HEK293T (cell line): ENCODE results near the gene C11orf21.

Experiments used
- CTCF ChIA-PET: fragments of 350-600 bp; formaldehyde crosslinking; extraction: SDS; loops from one replicate; lab custom pipeline; 2021; ENCODE audit warnings: antibody characterized with exemption, inconsistent platforms; lab: Yijun Ruan, JAX
- POLR2A ChIA-PET: fragments of 350-600 bp; formaldehyde crosslinking; extraction: SDS; loops from one replicate; lab custom pipeline; 2020; ENCODE audit warnings: antibody characterized with exemption, inconsistent platforms; lab: Yijun Ruan, JAX
- DNase-seq: peaks from one replicate; pipeline ENCODE4 v3.0.0; 2012; ENCODE audit warnings: mixed read lengths; ENCODE audit errors: extremely low spot score
- ARNT ChIP-seq: fragments of 450-650 bp; IDR thresholded peaks from 2 replicates; pipeline ENCODE4 v1.6.1; 2017; ENCODE audit warnings: mild to moderate bottlenecking
- BHLHE40 ChIP-seq: fragments of 450-650 bp; IDR thresholded peaks from 2 replicates; pipeline ENCODE4 v1.6.1; 2016; ENCODE audit warnings: mild to moderate bottlenecking, moderate library complexity, borderline replicate concordance
- CTBP1 ChIP-seq: fragments of 450-650 bp; IDR thresholded peaks from 2 replicates; pipeline ENCODE4 v1.6.1; 2016; ENCODE audit warnings: borderline replicate concordance
- ELF4 ChIP-seq: fragments of 450-650 bp; IDR thresholded peaks from 2 replicates; pipeline ENCODE4 v1.6.1; 2017; ENCODE audit warnings: antibody characterized with exemption
- FOXA1 ChIP-seq: fragments of 450-650 bp; IDR thresholded peaks from 2 replicates; pipeline ENCODE4 v1.6.1; 2016; ENCODE audit warnings: mild to moderate bottlenecking
- FOXK2 ChIP-seq: fragments of 450-650 bp; IDR thresholded peaks from 2 replicates; pipeline ENCODE4 v1.6.1; 2016; ENCODE audit warnings: mild to moderate bottlenecking
- FOXM1 ChIP-seq: fragments of 450-650 bp; IDR thresholded peaks from 2 replicates; pipeline ENCODE4 v1.6.1; 2017; ENCODE audit warnings: mild to moderate bottlenecking, borderline replicate concordance
- HDGF ChIP-seq: fragments of 450-650 bp; IDR thresholded peaks from 2 replicates; pipeline ENCODE4 v1.6.1; 2017; ENCODE audit warnings: antibody characterized with exemption, borderline replicate concordance
- L3MBTL2 ChIP-seq: fragments of 450-650 bp; conservative IDR thresholded peaks from 2 replicates; pipeline ENCODE4 v1.6.1; 2016; ENCODE audit warnings: mild to moderate bottlenecking
- LEF1 ChIP-seq: fragments of 450-650 bp; IDR thresholded peaks from 2 replicates; pipeline ENCODE4 v1.6.1; 2017; ENCODE audit warnings: mild to moderate bottlenecking, borderline replicate concordance
- NFRKB ChIP-seq: fragments of 450-650 bp; IDR thresholded peaks from 2 replicates; pipeline ENCODE4 v1.6.1; 2016; ENCODE audit warnings: mild to moderate bottlenecking, moderate library complexity
- PKNOX1 ChIP-seq: fragments of 450-650 bp; IDR thresholded peaks from 2 replicates; pipeline ENCODE4 v1.6.1; 2016
- SP1 ChIP-seq: fragments of 450-650 bp; IDR thresholded peaks from 2 replicates; pipeline ENCODE4 v1.6.1; 2017
- SUZ12 ChIP-seq: fragments of 450-650 bp; IDR thresholded peaks from 2 replicates; pipeline ENCODE4 v1.6.1; 2016; ENCODE audit warnings: mild to moderate bottlenecking
- TARDBP ChIP-seq: fragments of 450-650 bp; IDR thresholded peaks from 2 replicates; pipeline ENCODE4 v1.6.1; 2016
- ZNF384 ChIP-seq: fragments of 450-650 bp; IDR thresholded peaks from 2 replicates; pipeline ENCODE4 v1.6.1; 2016

The C11orf21 gene

GRCh38 chr11:2304506-2305139 is 2.9 kb upstream of the C11orf21 start:
- ChIA-PET POLR2A (interaction anchor here (0.6 to 2.7 kb wide), 4 partner anchors 73 to 663 kb away, joined by 3 to 28 read pairs (median 14); partner anchors contain the start of genes CD81 and TSSC4), CTCF (interaction anchor here (0.6 to 4.9 kb wide), 14 partner anchors 13 to 482 kb away, joined by 3 to 87 read pairs (median 6); partner anchors contain the start of genes CD81 and TSSC4)
- no peak for DNase-seq
- no peak for TF ChIP-seq FOXM1
- TF ChIP-seq L3MBTL2 = no peak
- no peak for TF ChIP-seq ARNT
- no peak for TF ChIP-seq SP1
- no peak for TF ChIP-seq FOXK2
- no peak for TF ChIP-seq LEF1
- TF ChIP-seq BHLHE40 = no peak
- no peak for TF ChIP-seq PKNOX1
- no peak for TF ChIP-seq ZNF384
- no peak for TF ChIP-seq FOXA1
- TF ChIP-seq SUZ12 = no peak
- TF ChIP-seq HDGF = no peak
- TF ChIP-seq NFRKB = no peak
- TF ChIP-seq TARDBP = no peak
- no peak for TF ChIP-seq ELF4
- no peak for TF ChIP-seq CTBP1

GRCh38 chr11:2303627-2304505 is 2.1 kb upstream of the C11orf21 start:
- ChIA-PET POLR2A (interaction anchor here (2.0 to 2.7 kb wide), 3 partner anchors 74 to 116 kb away, joined by 11 to 28 read pairs (median 18); partner anchors contain the start of genes CD81 and TSSC4), CTCF (interaction anchor here (0.7 to 4.9 kb wide), 11 partner anchors 21 to 229 kb away, joined by 3 to 87 read pairs (median 7); partner anchors contain the start of genes CD81 and TSSC4)
- TF ChIP-seq FOXA1 (no peak), ARNT (no peak), SP1 (no peak), ZNF384 (no peak), ELF4 (no peak), CTBP1 (no peak), SUZ12 (no peak), BHLHE40 (no peak), FOXK2 (no peak), L3MBTL2 (no peak), PKNOX1 (no peak), HDGF (no peak), FOXM1 (no peak), LEF1 (no peak)
- DNase-seq = no peak

- POLR2A ChIA-PET = no interaction called here
- no peak for DNase-seq
- no peak for TF ChIP-seq ELF4
- TF ChIP-seq FOXK2 = no peak
- TF ChIP-seq ARNT = no peak
- TF ChIP-seq L3MBTL2 = no peak
- no peak for TF ChIP-seq PKNOX1
- TF ChIP-seq FOXA1 = no peak
- no peak for TF ChIP-seq CTBP1
- CTCF ChIA-PET = interaction anchor here (0.8 to 4.9 kb wide), 3 partner anchors 109 to 117 kb away, joined by 3 to 87 read pairs (median 10); no protein-coding TSS in a partner anchor
These were observed 1.3 kb upstream of the C11orf21 start for GRCh38 chr11:2302896-2303626.

GRCh38 chr11:2302306-2302895 is 683 bp upstream of the C11orf21 start:
- DNase-seq = no peak
- TF ChIP-seq LEF1 = no peak
- TF ChIP-seq NFRKB = no peak
- no peak for TF ChIP-seq BHLHE40
- no peak for TF ChIP-seq CTBP1
- TF ChIP-seq ELF4 = no peak
- no peak for TF ChIP-seq ZNF384
- no peak for TF ChIP-seq ARNT
- no peak for TF ChIP-seq SP1
- TF ChIP-seq SUZ12 = no peak
- TF ChIP-seq FOXK2 = no peak
- no peak for TF ChIP-seq FOXM1
- CTCF ChIA-PET = interaction anchor here (1.9 kb wide), 1 partner anchor 118 kb away, joined by 10 read pairs; no protein-coding TSS in a partner anchor
- POLR2A ChIA-PET = no interaction called here
